Peyer's patch (tissue), 4 donors: ENCODE measurements around the gene GINS1.

Experiments
- CTCF ChIP-seq, 6 experiments: fragments of 450-650 bp in 4 of 6; fragments of 200-600 bp in 2 of 6; sonication (generic) in 1 of 6; IDR thresholded peaks; one replicate each; pipeline ENCODE4 v1.5.1; 2017 to 2019; ENCODE audit warnings: antibody characterized with exemption in 6 of 6, mild to moderate bottlenecking in 3 of 6, moderate library complexity in 1 of 6
- POLR2A ChIP-seq, 2 donors: fragments of 450-650 bp; IDR thresholded peaks; one replicate each; pipeline ENCODE4 v1.5.1; 2017; ENCODE audit warnings: antibody characterized with exemption in 2 of 2, mild to moderate bottlenecking in 2 of 2, moderate library complexity in 2 of 2

DNA sequence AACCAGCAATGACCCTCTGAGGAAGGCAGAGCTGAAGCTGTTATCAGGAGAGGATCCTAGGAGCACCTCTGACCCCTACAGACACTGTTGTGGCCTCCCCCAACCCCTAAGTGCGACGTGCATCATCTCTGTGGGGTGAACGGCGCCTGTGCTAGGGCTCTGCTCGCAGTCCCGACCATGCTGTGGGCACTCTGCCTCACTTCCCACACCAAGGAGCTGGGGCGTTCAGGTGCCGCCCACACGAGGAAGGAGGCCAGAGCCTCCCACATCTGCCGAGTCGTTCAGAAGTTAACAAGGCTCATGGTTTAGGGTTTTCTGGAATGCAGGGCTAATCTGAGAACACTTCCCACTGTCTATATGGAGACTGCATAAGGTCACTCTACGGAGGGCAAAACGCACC lies 62.1 kb downstream of the GINS1 start:
- TF ChIP-seq POLR2A (IDR thresholded peaks at IDR 0.05) = no peak
- no peak for TF ChIP-seq CTCF (IDR thresholded peaks at IDR 0.05)
